GM10266 (cell line): Measurements from ENCODE around the gene CDKN2AIPNL.

Experiments used
- DNase-seq: peaks from one replicate; pipeline ENCODE4 v3.0.0; 2012; ENCODE audit errors: extremely low spot score
- CTCF ChIP-seq: IDR thresholded peaks from 2 replicates; pipeline ENCODE4 v1.5.1; 2012; ENCODE audit warnings: mild to moderate bottlenecking, low read depth; ENCODE audit not compliant: control insufficient read depth, insufficient read depth; ENCODE audit errors: missing control alignments

The CDKN2AIPNL gene

GRCh38 chr5:134411546-134412266 lies at the start of gene CDKN2AIPNL:
TSS of gene CDKN2AIPNL (minus strand) at chr5:134411881. CDS start at chr5:134411854, 27 bp downstream.
- TF ChIP-seq CTCF: peak; percentile 96
- peak; percentile 92 for DNase-seq

- no peak for DNase-seq
- no peak for TF ChIP-seq CTCF
Measured at GRCh38 chr5:134460551-134460950, 48.9 kb upstream of the CDKN2AIPNL start.

GRCh38 chr5:134459491-134459890 lies 47.8 kb upstream of the CDKN2AIPNL start:
- no peak for TF ChIP-seq CTCF
- no peak for DNase-seq

- no peak for TF ChIP-seq CTCF
- no peak for DNase-seq
Measured at GRCh38 chr5:134459010-134459403, 47.3 kb upstream of the CDKN2AIPNL start.

GRCh38 chr5:134458234-134459009 lies 46.7 kb upstream of the CDKN2AIPNL start:
- no peak for TF ChIP-seq CTCF
- no peak for DNase-seq

- no peak for DNase-seq
- no peak for TF ChIP-seq CTCF
Measured at GRCh38 chr5:134457801-134458200, 46.1 kb upstream of the CDKN2AIPNL start.

GRCh38 chr5:134456825-134457224 lies 45.1 kb upstream of the CDKN2AIPNL start:
- no peak for DNase-seq
- no peak for TF ChIP-seq CTCF
